ENCODE measurements around the gene ROPN1L. TPM values are rescaled to one million over a fixed set of nuclear protein-coding genes. Genes with fewer than 3 reads are reported as not detected.

The ROPN1L gene
- total RNA-seq, 1 experiment from 2014 or later = 7.1 TPM

GRCh38 chr5:10461041-10461440 is 19.4 kb downstream of the ROPN1L start:
- BruUV-seq (replicated peaks) = no TSS peak
- ChIA-PET POLR2A (ENCODE audit: unreplicated experiment) (no interaction called here), CTCF (no interaction called here)
- peaks cover 18% of the 10 kb centered on the region for H3K4me1 ChIP-seq (replicated peaks; ENCODE audit: insufficient read depth)
- DNase-seq = no peak
- TF ChIP-seq EZH2 (IDR thresholded peaks at IDR 0.05; ENCODE audit: low read depth) = no peak
- TF ChIP-seq, protein P1, sequence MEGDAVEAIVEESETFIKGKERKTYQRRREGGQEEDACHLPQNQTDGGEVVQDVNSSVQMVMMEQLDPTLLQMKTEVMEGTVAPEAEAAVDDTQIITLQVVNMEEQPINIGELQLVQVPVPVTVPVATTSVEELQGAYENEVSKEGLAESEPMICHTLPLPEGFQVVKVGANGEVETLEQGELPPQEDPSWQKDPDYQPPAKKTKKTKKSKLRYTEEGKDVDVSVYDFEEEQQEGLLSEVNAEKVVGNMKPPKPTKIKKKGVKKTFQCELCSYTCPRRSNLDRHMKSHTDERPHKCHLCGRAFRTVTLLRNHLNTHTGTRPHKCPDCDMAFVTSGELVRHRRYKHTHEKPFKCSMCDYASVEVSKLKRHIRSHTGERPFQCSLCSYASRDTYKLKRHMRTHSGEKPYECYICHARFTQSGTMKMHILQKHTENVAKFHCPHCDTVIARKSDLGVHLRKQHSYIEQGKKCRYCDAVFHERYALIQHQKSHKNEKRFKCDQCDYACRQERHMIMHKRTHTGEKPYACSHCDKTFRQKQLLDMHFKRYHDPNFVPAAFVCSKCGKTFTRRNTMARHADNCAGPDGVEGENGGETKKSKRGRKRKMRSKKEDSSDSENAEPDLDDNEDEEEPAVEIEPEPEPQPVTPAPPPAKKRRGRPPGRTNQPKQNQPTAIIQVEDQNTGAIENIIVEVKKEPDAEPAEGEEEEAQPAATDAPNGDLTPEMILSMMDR (conservative IDR thresholded peaks at IDR 0.05) = no peak
- H3K27ac ChIP-seq = no peak overlapping the region
- no peaks in the 10 kb centered on the region for H3K79me2 ChIP-seq (ENCODE audit: low read depth)
- intact Hi-C loops (cut with micrococcal nuclease; ENCODE audit: unreplicated experiment) = no loop called here
- peaks cover 5% of the 10 kb centered on the region; the same call in 1 of the 2 replicates for H3F3A ChIP-seq (ENCODE audit: insufficient read depth, low read depth)
- H3K36me3 ChIP-seq (ENCODE audit: low read depth) = no peaks in the 10 kb centered on the region
- no peaks in the 10 kb centered on the region for H3K27me3 ChIP-seq (ENCODE audit: insufficient read depth, low read depth)
- H3K4me3 ChIP-seq = no peak overlapping the region
- H3K9me3 ChIP-seq (ENCODE audit: insufficient read depth, low read depth) = no peaks in the 10 kb centered on the region
- H3K9me2 ChIP-seq (ENCODE audit: insufficient read depth) = no peaks in the 10 kb centered on the region
- no peaks in the 10 kb centered on the region for H4K20me1 ChIP-seq (ENCODE audit: insufficient read depth)
- H3K4me2 ChIP-seq = no peak overlapping the region; the same call in 1 of the 2 replicates
- no peak overlapping the region for H2AFZ ChIP-seq

- Histone ChIP-seq H3K27me3 (ENCODE audit: insufficient read depth, low read depth) (no peaks in the 10 kb centered on the region), H3K79me2 (ENCODE audit: low read depth) (no peaks in the 10 kb centered on the region), H3K27ac (no peak overlapping the region), H3K4me1 (replicated peaks; ENCODE audit: insufficient read depth) (peaks cover 27% of the 10 kb centered on the region), H3F3A (ENCODE audit: insufficient read depth, low read depth) (peaks cover 13% of the 10 kb centered on the region), H3K4me2 (no peak overlapping the region), H3K9me2 (ENCODE audit: insufficient read depth) (no peaks in the 10 kb centered on the region), H2AFZ (no peak overlapping the region), H3K36me3 (ENCODE audit: low read depth) (no peaks in the 10 kb centered on the region), H4K20me1 (ENCODE audit: insufficient read depth) (no peaks in the 10 kb centered on the region), H3K9me3 (ENCODE audit: insufficient read depth, low read depth) (no peaks in the 10 kb centered on the region), H3K4me3 (no peak overlapping the region)
- no peak for DNase-seq
- no TSS peak for BruUV-seq (replicated peaks)
- TF ChIP-seq EZH2 (IDR thresholded peaks at IDR 0.05; ENCODE audit: low read depth) = no peak
- TF ChIP-seq, protein P1 (conservative IDR thresholded peaks at IDR 0.05) = no peak
- intact Hi-C loops (cut with micrococcal nuclease; ENCODE audit: unreplicated experiment) = no loop called here
- CTCF ChIA-PET = no interaction called here
- POLR2A ChIA-PET (ENCODE audit: unreplicated experiment) = interaction anchor here (0.6 kb wide), 1 partner anchor 66 kb away, joined by 6 read pairs; no protein-coding TSS in a partner anchor
Measured at GRCh38 chr5:10461904-10462555, 20.4 kb downstream of the ROPN1L start.

DNA sequence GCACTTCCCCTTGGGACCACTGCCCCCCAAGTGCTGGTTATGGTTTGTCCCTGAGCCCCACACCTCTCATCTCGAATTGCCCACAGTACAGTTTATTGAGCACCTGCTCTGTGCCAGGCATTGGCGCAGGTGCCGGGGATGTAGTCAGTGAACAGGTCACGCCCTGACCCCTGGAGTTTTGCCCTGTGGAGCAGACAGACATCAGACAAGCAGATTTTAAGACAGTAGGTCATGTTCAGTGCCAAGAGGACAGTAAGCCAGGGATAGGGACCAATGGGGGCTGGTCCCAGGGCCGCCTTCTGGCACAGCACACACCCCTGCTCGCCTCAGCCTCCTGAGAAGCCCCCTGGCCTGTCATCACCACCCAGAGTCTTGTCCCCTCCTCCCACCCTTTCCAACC is 21.9 kb downstream of the ROPN1L start:
- H3K27ac ChIP-seq = no peak overlapping the region
- ChIA-PET CTCF (no interaction called here), POLR2A (ENCODE audit: unreplicated experiment) (no interaction called here)
- peaks cover 27% of the 10 kb centered on the region for H3F3A ChIP-seq (ENCODE audit: insufficient read depth, low read depth)
- no peaks in the 10 kb centered on the region for H3K36me3 ChIP-seq (ENCODE audit: low read depth)
- no TSS peak for BruUV-seq (replicated peaks)
- H3K4me1 ChIP-seq (replicated peaks; ENCODE audit: insufficient read depth) = peaks cover 32% of the 10 kb centered on the region
- no peaks in the 10 kb centered on the region for H3K9me2 ChIP-seq (ENCODE audit: insufficient read depth)
- no peaks in the 10 kb centered on the region for H3K27me3 ChIP-seq (ENCODE audit: insufficient read depth, low read depth)
- H3K4me3 ChIP-seq = no peak overlapping the region
- H4K20me1 ChIP-seq (ENCODE audit: insufficient read depth) = no peaks in the 10 kb centered on the region
- no peaks in the 10 kb centered on the region for H3K9me3 ChIP-seq (ENCODE audit: insufficient read depth, low read depth)
- H2AFZ ChIP-seq = no peak overlapping the region
- H3K4me2 ChIP-seq = no peak overlapping the region
- no peak for TF ChIP-seq EZH2 (IDR thresholded peaks at IDR 0.05; ENCODE audit: low read depth)
- TF ChIP-seq, protein P1 (conservative IDR thresholded peaks at IDR 0.05) = no peak
- no peaks in the 10 kb centered on the region for H3K79me2 ChIP-seq (ENCODE audit: low read depth)
- intact Hi-C loops (cut with micrococcal nuclease; ENCODE audit: unreplicated experiment) = no loop called here
- DNase-seq = no peak

All from PC-9 (cell line).